ENCODE data around the gene PCDH12. TPM values are rescaled to one million over a fixed set of nuclear protein-coding genes. Genes with fewer than 3 reads are reported as not detected.

PCDH12 gene
- total RNA-seq, 1 experiment from 2014 or later: 0.02 TPM

DNA sequence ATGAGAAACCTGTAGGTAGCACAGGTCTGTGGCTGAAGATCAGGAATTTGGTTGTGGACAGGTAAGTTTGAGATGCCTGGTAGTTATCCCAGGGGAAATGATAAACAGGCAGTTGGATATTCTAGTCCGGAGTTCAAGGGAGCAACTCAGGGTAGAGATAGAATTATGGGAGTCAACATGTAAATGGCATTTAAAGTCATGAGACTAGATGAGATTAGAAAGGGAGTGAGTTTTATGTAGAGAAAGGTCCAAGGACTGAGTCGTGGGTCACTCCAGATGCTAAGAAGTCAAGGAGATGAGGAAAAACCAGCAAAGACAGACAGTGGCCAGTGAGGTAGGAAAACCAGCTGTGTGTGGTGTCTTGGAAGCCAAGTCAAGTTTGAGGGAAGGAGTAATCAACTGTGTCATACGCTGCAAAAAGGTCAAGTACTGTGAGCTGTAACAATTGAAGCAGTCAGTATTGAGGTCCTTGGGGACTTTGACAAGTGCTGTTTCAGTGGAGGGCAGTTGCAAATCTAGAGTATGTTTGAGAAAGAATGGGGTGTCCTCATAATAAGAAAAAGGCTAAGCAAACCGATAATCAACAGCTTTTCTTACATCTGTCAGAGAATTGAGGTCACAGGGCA is 36.6 kb upstream of the PCDH12 start:
- no peaks in the 10 kb centered on the region for H3K9me2 ChIP-seq (ENCODE audit: insufficient read depth)
- no peak overlapping the region for H2AFZ ChIP-seq (ENCODE audit: low read depth, low read length, poor library complexity, severe bottlenecking)
- no peak overlapping the region for H3K4me2 ChIP-seq (ENCODE audit: low read length)
- H3K27me3 ChIP-seq (ENCODE audit: insufficient read depth, low read length): no peaks in the 10 kb centered on the region
- no peaks in the 10 kb centered on the region for H3K4me1 ChIP-seq (ENCODE audit: control insufficient read depth in 1 of 2, insufficient read depth in 2 of 2, low read length in 2 of 2)
- ChIA-PET POLR2A (no interaction called here), RAD21 (ENCODE audit: low non-redundant PET in 1 of 2, low total read pairs in 2 of 2, uncharacterized antibody in 2 of 2, unreplicated experiment in 2 of 2) (no interaction called here), CTCF (interaction anchor here (2.0 kb wide), 1 partner anchor 149 kb away, joined by 7 read pairs; no protein-coding TSS in a partner anchor)
- H4K20me1 ChIP-seq (ENCODE audit: insufficient read depth): no peaks in the 10 kb centered on the region
- no peak overlapping the region for H3K9ac ChIP-seq (ENCODE audit: low read length)
- BruUV-seq (replicated peaks): no TSS peak
- ATAC-seq (no peak), DNase-seq (ENCODE audit: low read depth, low spot score) (no peak)
- H3K79me2 ChIP-seq (ENCODE audit: insufficient read depth, low read length): no peaks in the 10 kb centered on the region
- no peak for TF ChIP-seq TCF7L2 (IDR thresholded peaks at IDR 0.05; ENCODE audit: borderline replicate concordance, extremely low read depth, insufficient read depth, insufficient read length)
- no peak for TF ChIP-seq ZFX (IDR thresholded peaks at IDR 0.05)
- intact Hi-C loops (cut with micrococcal nuclease): no loop called here
- H3K9me3 ChIP-seq (ENCODE audit: control insufficient read depth in 1 of 2, insufficient read depth in 1 of 2, low read depth in 1 of 2, low read length in 2 of 2): no peaks in the 10 kb centered on the region
- H3K27ac ChIP-seq (ENCODE audit: low read depth, low read length): no peak overlapping the region
- H3K4me3 ChIP-seq (replicated peaks in 1 of 2; ENCODE audit: low read depth in 1 of 2, low read length in 2 of 2): no peak overlapping the region
- peaks cover 4 to 9% of the 10 kb centered on the region in 2 experiments; a peak in 2 of 4 replicates for H3K36me3 ChIP-seq (ENCODE audit: control insufficient read depth in 1 of 2, insufficient read depth in 2 of 2, low read length in 2 of 2)

DNA sequence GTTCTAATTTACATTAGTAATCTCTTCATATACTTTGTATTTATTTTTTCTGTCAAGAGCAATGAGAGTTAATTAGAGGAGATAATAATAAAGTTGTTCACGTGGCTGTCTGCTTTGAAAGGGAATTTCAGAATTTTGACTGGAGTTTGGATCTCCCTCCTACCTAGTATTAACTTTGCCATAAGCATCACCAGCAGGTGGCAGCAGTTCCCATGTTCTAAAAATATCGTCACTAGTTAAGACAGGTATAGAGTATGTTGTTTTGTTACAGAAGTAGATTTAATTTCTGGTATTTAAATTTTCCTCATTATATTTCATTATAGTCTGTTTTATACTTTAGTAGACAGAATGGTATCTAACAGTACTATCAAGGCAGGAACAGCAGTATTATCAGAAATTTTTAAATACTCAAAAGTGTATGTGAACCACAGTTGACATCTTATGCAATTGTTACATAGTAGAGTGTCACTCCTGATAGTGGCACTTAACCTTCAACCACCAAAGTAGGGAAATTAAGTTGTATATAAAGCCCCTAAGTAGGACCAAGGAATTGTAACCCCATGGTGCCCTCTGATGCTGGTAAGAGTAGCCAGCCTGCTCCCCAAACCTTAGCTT is 34.5 kb upstream of the PCDH12 start:
- Histone ChIP-seq H3K4me2 (ENCODE audit: low read length) (no peak overlapping the region), H3K4me3 (replicated peaks in 1 of 2; ENCODE audit: low read depth in 1 of 2, low read length in 2 of 2) (no peak overlapping the region), H4K20me1 (ENCODE audit: insufficient read depth) (no peaks in the 10 kb centered on the region), H3K36me3 (ENCODE audit: control insufficient read depth in 1 of 2, insufficient read depth in 2 of 2, low read length in 2 of 2) (peaks cover 6 to 22% of the 10 kb centered on the region in 2 experiments; a peak in 3 of 4 replicates), H3K4me1 (ENCODE audit: control insufficient read depth in 1 of 2, insufficient read depth in 2 of 2, low read length in 2 of 2) (no peaks in the 10 kb centered on the region), H3K9me3 (ENCODE audit: control insufficient read depth in 1 of 2, insufficient read depth in 1 of 2, low read depth in 1 of 2, low read length in 2 of 2) (no peaks in the 10 kb centered on the region), H3K27me3 (ENCODE audit: insufficient read depth, low read length) (no peaks in the 10 kb centered on the region), H3K9ac (ENCODE audit: low read length) (no peak overlapping the region), H3K79me2 (ENCODE audit: insufficient read depth, low read length) (no peaks in the 10 kb centered on the region), H3K9me2 (ENCODE audit: insufficient read depth) (no peaks in the 10 kb centered on the region), H3K27ac (ENCODE audit: low read depth, low read length) (no peak overlapping the region), H2AFZ (ENCODE audit: low read depth, low read length, poor library complexity, severe bottlenecking) (no peak overlapping the region)
- no TSS peak for BruUV-seq (replicated peaks)
- DNase-seq (ENCODE audit: low read depth, low spot score) (no peak), ATAC-seq (peak; percentile 88)
- ChIA-PET POLR2A (no interaction called here), CTCF (interaction anchor here (0.9 to 3.9 kb wide), 4 partner anchors 19 to 300 kb away, joined by 3 to 39 read pairs (median 3); no protein-coding TSS in a partner anchor), RAD21 (ENCODE audit: low non-redundant PET in 1 of 2, low total read pairs in 2 of 2, uncharacterized antibody in 2 of 2, unreplicated experiment in 2 of 2) (no interaction called here)
- intact Hi-C loops (cut with micrococcal nuclease): loop anchor here (1.0 kb wide), 1 partner anchor 152 kb away; no protein-coding TSS in a partner anchor
- no peak for TF ChIP-seq ZNF274 (IDR thresholded peaks at IDR 0.05; ENCODE audit: low read depth, low read length)
- no peak for TF ChIP-seq EZH2phosphoT487 (IDR thresholded peaks at IDR 0.05; ENCODE audit: borderline replicate concordance)
- peak; percentile 78 for TF ChIP-seq RAD21 (IDR thresholded peaks at IDR 0.05; ENCODE audit: low read depth)
- TF ChIP-seq, protein P1, sequence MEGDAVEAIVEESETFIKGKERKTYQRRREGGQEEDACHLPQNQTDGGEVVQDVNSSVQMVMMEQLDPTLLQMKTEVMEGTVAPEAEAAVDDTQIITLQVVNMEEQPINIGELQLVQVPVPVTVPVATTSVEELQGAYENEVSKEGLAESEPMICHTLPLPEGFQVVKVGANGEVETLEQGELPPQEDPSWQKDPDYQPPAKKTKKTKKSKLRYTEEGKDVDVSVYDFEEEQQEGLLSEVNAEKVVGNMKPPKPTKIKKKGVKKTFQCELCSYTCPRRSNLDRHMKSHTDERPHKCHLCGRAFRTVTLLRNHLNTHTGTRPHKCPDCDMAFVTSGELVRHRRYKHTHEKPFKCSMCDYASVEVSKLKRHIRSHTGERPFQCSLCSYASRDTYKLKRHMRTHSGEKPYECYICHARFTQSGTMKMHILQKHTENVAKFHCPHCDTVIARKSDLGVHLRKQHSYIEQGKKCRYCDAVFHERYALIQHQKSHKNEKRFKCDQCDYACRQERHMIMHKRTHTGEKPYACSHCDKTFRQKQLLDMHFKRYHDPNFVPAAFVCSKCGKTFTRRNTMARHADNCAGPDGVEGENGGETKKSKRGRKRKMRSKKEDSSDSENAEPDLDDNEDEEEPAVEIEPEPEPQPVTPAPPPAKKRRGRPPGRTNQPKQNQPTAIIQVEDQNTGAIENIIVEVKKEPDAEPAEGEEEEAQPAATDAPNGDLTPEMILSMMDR (IDR thresholded peaks at IDR 0.05 in 2 of 3, conservative IDR thresholded peaks at IDR 0.05 in 1 of 3; ENCODE audit: borderline replicate concordance in 1 of 3, insufficient read depth in 1 of 3, low read depth in 2 of 3, low read length in 2 of 3): peak; percentile 69 to 82 (median 79)
- no peak for TF ChIP-seq ELF1 (IDR thresholded peaks at IDR 0.05; ENCODE audit: borderline replicate concordance, low read depth)
- TF ChIP-seq POLR2A (IDR thresholded peaks at IDR 0.05; ENCODE audit: borderline replicate concordance, extremely low read depth, insufficient read depth, insufficient read length): no peak
- no peak for TF ChIP-seq EZH2 (IDR thresholded peaks at IDR 0.05)
- TF ChIP-seq ZFX (IDR thresholded peaks at IDR 0.05): no peak
- no peak for TF ChIP-seq FOSL1 (IDR thresholded peaks at IDR 0.05; ENCODE audit: low read depth)
- TF ChIP-seq, protein P2, sequence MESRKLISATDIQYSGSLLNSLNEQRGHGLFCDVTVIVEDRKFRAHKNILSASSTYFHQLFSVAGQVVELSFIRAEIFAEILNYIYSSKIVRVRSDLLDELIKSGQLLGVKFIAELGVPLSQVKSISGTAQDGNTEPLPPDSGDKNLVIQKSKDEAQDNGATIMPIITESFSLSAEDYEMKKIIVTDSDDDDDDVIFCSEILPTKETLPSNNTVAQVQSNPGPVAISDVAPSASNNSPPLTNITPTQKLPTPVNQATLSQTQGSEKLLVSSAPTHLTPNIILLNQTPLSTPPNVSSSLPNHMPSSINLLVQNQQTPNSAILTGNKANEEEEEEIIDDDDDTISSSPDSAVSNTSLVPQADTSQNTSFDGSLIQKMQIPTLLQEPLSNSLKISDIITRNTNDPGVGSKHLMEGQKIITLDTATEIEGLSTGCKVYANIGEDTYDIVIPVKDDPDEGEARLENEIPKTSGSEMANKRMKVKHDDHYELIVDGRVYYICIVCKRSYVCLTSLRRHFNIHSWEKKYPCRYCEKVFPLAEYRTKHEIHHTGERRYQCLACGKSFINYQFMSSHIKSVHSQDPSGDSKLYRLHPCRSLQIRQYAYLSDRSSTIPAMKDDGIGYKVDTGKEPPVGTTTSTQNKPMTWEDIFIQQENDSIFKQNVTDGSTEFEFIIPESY (IDR thresholded peaks at IDR 0.05; ENCODE audit: extremely low read depth, insufficient replicate concordance, low read length): no peak
- no peak for TF ChIP-seq EGR1 (IDR thresholded peaks at IDR 0.05; ENCODE audit: low read depth)
- TF ChIP-seq SP1 (IDR thresholded peaks at IDR 0.05; ENCODE audit: low read depth): no peak
- TF ChIP-seq SIN3A (IDR thresholded peaks at IDR 0.05; ENCODE audit: low read depth): no peak
- TF ChIP-seq CEBPB (IDR thresholded peaks at IDR 0.05; ENCODE audit: low read depth): no peak
- TF ChIP-seq JUND (IDR thresholded peaks at IDR 0.05): 0 out of 2 replicates have a peak, but pooled peaks have one; percentile 13
- TF ChIP-seq, protein P3, sequence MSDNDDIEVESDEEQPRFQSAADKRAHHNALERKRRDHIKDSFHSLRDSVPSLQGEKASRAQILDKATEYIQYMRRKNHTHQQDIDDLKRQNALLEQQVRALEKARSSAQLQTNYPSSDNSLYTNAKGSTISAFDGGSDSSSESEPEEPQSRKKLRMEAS (IDR thresholded peaks at IDR 0.05): no peak

Data from HCT116 (cell line).